ENCODE measurements around the gene ZNF532. TPM values are rescaled to one million over a fixed set of nuclear protein-coding genes. Genes with fewer than 3 reads are reported as not detected.

The ZNF532 gene
- total RNA-seq, 5 donors from 2014 or later (not counting 1 experiment from before 2014, with no cell fraction given): 5.0 to 14.2 (median 7.8) TPM

DNA sequence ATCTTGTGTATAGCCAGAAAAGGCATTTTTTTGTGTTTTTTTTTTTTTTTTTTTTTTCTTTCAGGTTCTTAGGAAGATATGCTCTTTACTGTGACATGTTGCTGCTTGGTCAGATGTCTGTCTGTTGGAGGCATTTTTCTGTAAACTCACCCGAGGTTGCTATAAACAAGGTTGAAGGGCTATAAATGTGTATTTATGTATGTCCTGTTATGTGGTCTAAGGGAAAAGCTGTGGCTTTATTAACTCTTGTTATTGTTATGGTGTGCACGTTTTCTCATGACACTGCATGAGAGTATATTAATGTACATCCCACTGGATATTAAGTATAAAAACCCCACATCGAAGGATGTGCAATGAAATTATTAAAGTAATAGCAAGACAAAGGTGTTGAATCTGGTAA lies 102.0 kb downstream of the ZNF532 start:
- Histone ChIP-seq H3K9me3 (no peaks in the 10 kb centered on the region), H3K36me3 (ENCODE audit: control insufficient read depth in 2 of 2, extremely low read depth in 1 of 2, insufficient read depth in 1 of 2, low read length in 1 of 2) (no peaks in the 10 kb centered on the region), H3K27ac (ENCODE audit: low read length) (no peak overlapping the region), H3K4me3 (ENCODE audit: control insufficient read depth in 1 of 2, extremely low read depth in 1 of 2, low read length in 1 of 2) (no peak overlapping the region), H3K4me1 (ENCODE audit: control insufficient read depth in 1 of 2, extremely low read depth in 1 of 2, insufficient read depth in 2 of 2, low read length in 2 of 2) (no peaks in the 10 kb centered on the region), H3K27me3 (replicated peaks in 1 of 2; ENCODE audit: control insufficient read depth in 2 of 2, extremely low read depth in 1 of 2, insufficient read depth in 2 of 2, low read length in 1 of 2) (peaks cover 0 to 5% of the 10 kb centered on the region in 2 experiments)
- H3K4me3 Mint-ChIP-seq: no peak overlapping the region
- ChIA-PET POLR2A (no interaction called here), CTCF (no interaction called here)
- H3K27ac Mint-ChIP-seq: no peak overlapping the region
- WGBS (ENCODE audit: insufficient coverage): 100% methylated on average over 1 of the region's 3 CpGs
- H3K36me3 Mint-ChIP-seq: no peaks in the 10 kb centered on the region
- no peak for ATAC-seq (replicated peaks in 1 of 4)
- no peak for DNase-seq
- peaks cover 5 to 10% of the 10 kb centered on the region in 2 donors for H3K27me3 Mint-ChIP-seq
- H3K4me1 Mint-ChIP-seq: peaks cover 0 to 2% (median 0%) of the 10 kb centered on the region in 3 donors
- H3K9me3 Mint-ChIP-seq: no peaks in the 10 kb centered on the region

GRCh38 chr18:58967751-58968254 lies 103.1 kb downstream of the ZNF532 start:
- 87% methylated on average over 4 of the region's 5 CpGs for WGBS (ENCODE audit: insufficient coverage)
- Mint-ChIP-seq H3K27me3 (peaks cover 8 to 11% of the 10 kb centered on the region in 2 donors), H3K27ac (no peak overlapping the region), H3K4me3 (no peak overlapping the region), H3K4me1 (peaks cover 0 to 2% (median 0%) of the 10 kb centered on the region in 3 donors), H3K9me3 (no peaks in the 10 kb centered on the region), H3K36me3 (no peaks in the 10 kb centered on the region)
- Histone ChIP-seq H3K27ac (ENCODE audit: low read length) (no peak overlapping the region), H3K36me3 (ENCODE audit: control insufficient read depth in 2 of 2, extremely low read depth in 1 of 2, insufficient read depth in 1 of 2, low read length in 1 of 2) (no peaks in the 10 kb centered on the region), H3K9me3 (no peaks in the 10 kb centered on the region), H3K4me1 (ENCODE audit: control insufficient read depth in 1 of 2, extremely low read depth in 1 of 2, insufficient read depth in 2 of 2, low read length in 2 of 2) (no peaks in the 10 kb centered on the region), H3K4me3 (ENCODE audit: control insufficient read depth in 1 of 2, extremely low read depth in 1 of 2, low read length in 1 of 2) (no peak overlapping the region), H3K27me3 (replicated peaks in 1 of 2; ENCODE audit: control insufficient read depth in 2 of 2, extremely low read depth in 1 of 2, insufficient read depth in 2 of 2, low read length in 1 of 2) (peaks cover 0 to 2% of the 10 kb centered on the region in 2 experiments)
- POLR2A ChIA-PET: no interaction called here
- DNase-seq (no peak), ATAC-seq (replicated peaks in 1 of 4) (no peak)
- CTCF ChIA-PET: no interaction called here

- H3K27ac Mint-ChIP-seq: no peak overlapping the region
- CTCF ChIA-PET: no interaction called here
Measured at GRCh38 chr18:58970943-58971790, 106.5 kb downstream of the ZNF532 start.

DNA sequence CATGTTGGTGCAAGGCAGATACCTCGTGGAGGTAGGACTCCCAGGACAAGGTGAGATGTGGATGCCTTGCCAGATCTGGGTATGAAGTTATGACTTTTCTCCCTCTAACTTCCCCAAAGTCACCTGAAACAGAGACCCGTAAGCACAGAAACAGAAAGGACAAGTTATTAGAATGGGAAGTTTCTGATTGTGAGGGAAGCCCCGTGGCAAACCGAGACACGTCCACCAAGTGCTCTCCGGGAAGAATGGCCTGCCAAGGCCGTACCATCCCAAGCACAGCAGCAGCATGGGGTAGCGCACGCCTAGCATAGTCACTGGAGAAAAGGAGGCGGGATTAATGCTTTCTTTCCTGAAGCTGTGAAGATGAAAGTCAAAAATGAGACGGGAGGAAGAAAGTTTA lies 110.6 kb downstream of the ZNF532 start:
- H3K36me3 Mint-ChIP-seq: no peaks in the 10 kb centered on the region
- H3K27ac Mint-ChIP-seq: peak overlapping the region in 1 of 2 donors; percentile 7
- no peaks in the 10 kb centered on the region for H3K4me1 ChIP-seq (ENCODE audit: control insufficient read depth in 1 of 2, extremely low read depth in 1 of 2, insufficient read depth in 2 of 2, low read length in 2 of 2)
- H3K4me3 ChIP-seq (ENCODE audit: control insufficient read depth in 1 of 2, extremely low read depth in 1 of 2, low read length in 1 of 2): no peak overlapping the region
- no peaks in the 10 kb centered on the region for H3K4me1 Mint-ChIP-seq
- no peak overlapping the region for H3K4me3 Mint-ChIP-seq
- H3K36me3 ChIP-seq (ENCODE audit: control insufficient read depth in 2 of 2, extremely low read depth in 1 of 2, insufficient read depth in 1 of 2, low read length in 1 of 2): no peaks in the 10 kb centered on the region
- ATAC-seq (replicated peaks in 1 of 4): no peak
- peaks cover 0 to 12% of the 10 kb centered on the region in 2 experiments for H3K27me3 ChIP-seq (replicated peaks in 1 of 2; ENCODE audit: control insufficient read depth in 2 of 2, extremely low read depth in 1 of 2, insufficient read depth in 2 of 2, low read length in 1 of 2)
- no peak overlapping the region for H3K27ac ChIP-seq (ENCODE audit: low read length)
- peaks cover 23 to 29% of the 10 kb centered on the region in 2 donors for H3K27me3 Mint-ChIP-seq
- WGBS (ENCODE audit: insufficient coverage): 40% methylated on average over 4 of the region's 11 CpGs
- H3K9me3 ChIP-seq: no peaks in the 10 kb centered on the region
- DNase-seq: no peak
- H3K9me3 Mint-ChIP-seq: no peaks in the 10 kb centered on the region
- POLR2A ChIA-PET: no interaction called here
- CTCF ChIA-PET: no interaction called here

More at GRCh38 chr18:58970943-58971790, 106.5 kb downstream of the ZNF532 start:
- Mint-ChIP-seq H3K9me3 (no peaks in the 10 kb centered on the region), H3K27me3 (peaks cover 14 to 25% of the 10 kb centered on the region in 2 donors), H3K4me1 (no peaks in the 10 kb centered on the region), H3K4me3 (no peak overlapping the region), H3K36me3 (no peaks in the 10 kb centered on the region)
- Histone ChIP-seq H3K4me3 (ENCODE audit: control insufficient read depth in 1 of 2, extremely low read depth in 1 of 2, low read length in 1 of 2) (no peak overlapping the region), H3K27ac (ENCODE audit: low read length) (no peak overlapping the region), H3K36me3 (ENCODE audit: control insufficient read depth in 2 of 2, extremely low read depth in 1 of 2, insufficient read depth in 1 of 2, low read length in 1 of 2) (no peaks in the 10 kb centered on the region), H3K4me1 (ENCODE audit: control insufficient read depth in 1 of 2, extremely low read depth in 1 of 2, insufficient read depth in 2 of 2, low read length in 2 of 2) (no peaks in the 10 kb centered on the region), H3K27me3 (replicated peaks in 1 of 2; ENCODE audit: control insufficient read depth in 2 of 2, extremely low read depth in 1 of 2, insufficient read depth in 2 of 2, low read length in 1 of 2) (peaks cover 0 to 2% of the 10 kb centered on the region in 2 experiments), H3K9me3 (no peaks in the 10 kb centered on the region)
- POLR2A ChIA-PET: no interaction called here
- ATAC-seq (replicated peaks in 1 of 4) (no peak), DNase-seq (no peak)
- 77% methylated on average over 6 of the region's 14 CpGs for WGBS (ENCODE audit: insufficient coverage)

- Histone ChIP-seq H3K27ac (ENCODE audit: low read length) (no peak overlapping the region), H3K9me3 (no peaks in the 10 kb centered on the region), H3K36me3 (ENCODE audit: control insufficient read depth in 2 of 2, extremely low read depth in 1 of 2, insufficient read depth in 1 of 2, low read length in 1 of 2) (no peaks in the 10 kb centered on the region), H3K27me3 (replicated peaks in 1 of 2; ENCODE audit: control insufficient read depth in 2 of 2, extremely low read depth in 1 of 2, insufficient read depth in 2 of 2, low read length in 1 of 2) (peaks cover 0 to 10% of the 10 kb centered on the region in 2 experiments), H3K4me1 (ENCODE audit: control insufficient read depth in 1 of 2, extremely low read depth in 1 of 2, insufficient read depth in 2 of 2, low read length in 2 of 2) (no peaks in the 10 kb centered on the region), H3K4me3 (ENCODE audit: control insufficient read depth in 1 of 2, extremely low read depth in 1 of 2, low read length in 1 of 2) (no peak overlapping the region)
- Mint-ChIP-seq H3K36me3 (no peaks in the 10 kb centered on the region), H3K4me3 (no peak overlapping the region), H3K27me3 (peaks cover 26 to 29% of the 10 kb centered on the region in 2 donors), H3K9me3 (no peaks in the 10 kb centered on the region), H3K4me1 (no peaks in the 10 kb centered on the region), H3K27ac (no peak overlapping the region)
- ChIA-PET CTCF (interaction anchor here in 1 of 2 donors (0.6 kb wide), 1 partner anchor 274 kb away, joined by 14 read pairs; no protein-coding TSS in a partner anchor), POLR2A (interaction anchor here in 1 of 2 donors (0.6 kb wide), 1 partner anchor 180 kb away, joined by 3 read pairs; no protein-coding TSS in a partner anchor)
- WGBS (ENCODE audit: insufficient coverage): 61% methylated on average over 2 of the region's 4 CpGs
- DNase-seq: no peak
- ATAC-seq (replicated peaks in 1 of 4): no peak
Measured at GRCh38 chr18:58975781-58976180, 111.1 kb downstream of the ZNF532 start.

- H3K4me3 ChIP-seq (ENCODE audit: control insufficient read depth in 1 of 2, extremely low read depth in 1 of 2, low read length in 1 of 2): no peak overlapping the region
- POLR2A ChIA-PET: no interaction called here
- no peaks in the 10 kb centered on the region for H3K4me1 Mint-ChIP-seq
- WGBS (ENCODE audit: insufficient coverage): 95% methylated on average over 7 of the region's 10 CpGs
- DNase-seq (no peak), ATAC-seq (replicated peaks in 1 of 4) (no peak)
- H3K4me1 ChIP-seq (ENCODE audit: control insufficient read depth in 1 of 2, extremely low read depth in 1 of 2, insufficient read depth in 2 of 2, low read length in 2 of 2): no peaks in the 10 kb centered on the region
- H3K27me3 ChIP-seq (replicated peaks in 1 of 2; ENCODE audit: control insufficient read depth in 2 of 2, extremely low read depth in 1 of 2, insufficient read depth in 2 of 2, low read length in 1 of 2): peaks cover 0 to 10% of the 10 kb centered on the region in 2 experiments
- CTCF ChIA-PET: no interaction called here
- no peak overlapping the region for H3K4me3 Mint-ChIP-seq
- H3K36me3 Mint-ChIP-seq: no peaks in the 10 kb centered on the region
- no peaks in the 10 kb centered on the region for H3K9me3 Mint-ChIP-seq
- H3K9me3 ChIP-seq: no peaks in the 10 kb centered on the region
- peaks cover 26 to 29% of the 10 kb centered on the region in 2 donors for H3K27me3 Mint-ChIP-seq
- no peak overlapping the region for H3K27ac Mint-ChIP-seq
- H3K36me3 ChIP-seq (ENCODE audit: control insufficient read depth in 2 of 2, extremely low read depth in 1 of 2, insufficient read depth in 1 of 2, low read length in 1 of 2): no peaks in the 10 kb centered on the region
- no peak overlapping the region for H3K27ac ChIP-seq (ENCODE audit: low read length)
Measured at GRCh38 chr18:58977223-58977622, 112.5 kb downstream of the ZNF532 start.
